K562 (cell line): Measurements from ENCODE around the gene PPM1G. TPM values are rescaled to one million over a fixed set of nuclear protein-coding genes. Genes with fewer than 3 reads are reported as not detected.
A peak's percentile ranks its signal among the peaks of the same experiment; 100 is the strongest.

ENCODE experiments used
- ELF4 ChIP-seq: fragments of 450-650 bp; formaldehyde crosslinking; IDR thresholded peaks from 2 replicates; pipeline ENCODE4 v1.4.0; 2022; ENCODE audit warnings: missing genetic modification characterization
- EZH2 ChIP-seq: IDR thresholded peaks from 2 replicates; pipeline ENCODE4 v1.6.1; 2012; ENCODE audit warnings: low read depth, mild to moderate bottlenecking, inconsistent platforms, low read length, borderline replicate concordance
- GTF3C2 ChIP-seq: IDR thresholded peaks from 3 replicates; pipeline ENCODE4 v1.6.1; 2011; ENCODE audit warnings: borderline replicate concordance, mild to moderate bottlenecking, moderate library complexity; ENCODE audit not compliant: insufficient read length; ENCODE audit errors: extremely low read depth
- HMBOX1 ChIP-seq: sonication (generic); IDR thresholded peaks from 2 replicates; pipeline ENCODE4 v1.6.1; 2016
- PTRF ChIP-seq: fragments of 450-650 bp; IDR thresholded peaks from 2 replicates; pipeline ENCODE4 v1.6.1; 2016; ENCODE audit warnings: mild to moderate bottlenecking, missing genetic modification characterization, missing compliant biosample characterization
- PYGO2 ChIP-seq: fragments of 450-650 bp; IDR thresholded peaks from 2 replicates; pipeline ENCODE4 v1.6.1; 2016; ENCODE audit warnings: mild to moderate bottlenecking, missing genetic modification characterization, moderate library complexity, missing compliant biosample characterization
- RBM22 ChIP-seq: fragments of 200-400 bp; formaldehyde crosslinking; IDR thresholded peaks from 2 replicates; pipeline ENCODE4 v1.6.1; 2018; ENCODE audit warnings: low read length, low read depth; ENCODE audit not compliant: poor library complexity, severe bottlenecking
- RBM34 ChIP-seq: fragments of 200-400 bp; formaldehyde crosslinking; IDR thresholded peaks from 2 replicates; pipeline ENCODE4 v1.6.1; 2018; ENCODE audit warnings: low read length, borderline replicate concordance; ENCODE audit not compliant: insufficient read depth
- SFPQ ChIP-seq: fragments of 200-400 bp; formaldehyde crosslinking; IDR thresholded peaks from 2 replicates; pipeline ENCODE4 v1.6.1; 2017; ENCODE audit warnings: mild to moderate bottlenecking, low read depth, low read length, moderate library complexity
- SNIP1 ChIP-seq: fragments of 450-650 bp; IDR thresholded peaks from 2 replicates; pipeline ENCODE4 v1.7.1; 2017; ENCODE audit warnings: low read depth, mild to moderate bottlenecking
- SRSF9 ChIP-seq: fragments of 200-400 bp; formaldehyde crosslinking; IDR thresholded peaks from 2 replicates; pipeline ENCODE4 v1.6.1; 2017; ENCODE audit warnings: low read depth, low read length, borderline replicate concordance
- TEAD2 ChIP-seq: fragments of 450-650 bp; IDR thresholded peaks from 2 replicates; pipeline ENCODE4 v1.6.1; 2016; ENCODE audit warnings: missing genetic modification characterization, control low read depth, missing compliant biosample characterization
- ZHX1 ChIP-seq: fragments of 150-350 bp; conservative IDR thresholded peaks from 2 replicates; pipeline ENCODE4 v1.6.1; 2014; ENCODE audit warnings: low read length
- ZNF668 ChIP-seq: fragments of 250-450 bp; sonication (Bioruptor Pico); IDR thresholded peaks from 2 replicates; pipeline ENCODE4 v1.8.0; 2022; ENCODE audit warnings: mild to moderate bottlenecking, inconsistent platforms
- ZNF740 ChIP-seq, 3 experiments: fragments of 200-800 bp in 1 of 3; sonication (Bioruptor generic) in 1 of 3; sonication (generic) in 1 of 3; formaldehyde crosslinking in 1 of 3; IDR thresholded peaks; 2 replicates each; pipeline versions ENCODE4 v1.6.1 to v1.8.0; 2016 to 2022; ENCODE audit warnings: mild to moderate bottlenecking in 2 of 3, missing compliant biosample characterization in 2 of 3, missing genetic modification characterization in 2 of 3, missing genetic modification reagents in 1 of 3
- ZNF75A ChIP-seq: fragments of 450-650 bp; formaldehyde crosslinking; IDR thresholded peaks from 2 replicates; pipeline ENCODE4 v1.4.0; 2020; ENCODE audit warnings: mild to moderate bottlenecking
- ZNF77 ChIP-seq: fragments of 250-450 bp; sonication (Bioruptor Pico); IDR thresholded peaks from 2 replicates; pipeline ENCODE4 v1.5.0; 2020
- polyA plus RNA-seq, 8 experiments: library from polyadenylated mRNA; depleted of rRNA in 4 of 8; stranded (reverse) in 5 of 8; unstranded in 3 of 8; fragments of >200 nt; fragmentation: Nextera tagmentation in 2 of 8; fragmentation: Illumina TruSeq in 1 of 8; extraction: Ambion mirVana in 2 of 8; extraction: Trizol in 1 of 8; gene quantifications; 2 replicates each; pipeline versions ENCODE4 v1.2.1 to v1.2.3, GENCODE V29; 2011 to 2014; ENCODE audit warnings: inconsistent platforms in 1 of 8, missing spikeins in 1 of 8
- total RNA-seq, 7 experiments: library from RNA; depleted of rRNA in 6 of 7; stranded (reverse); fragments of >200 nt in 6 of 7; fragmentation: Illumina TruSeq in 2 of 7; extraction: Trizol in 2 of 7; gene quantifications; 2 replicates each; pipeline versions ENCODE4 v1.2.1 to v1.2.3, GENCODE V29; 2011 to 2021; ENCODE audit warnings: low replicate concordance in 1 of 7

Gene PPM1G
- total and polyA plus RNA-seq, 9 of the 15 experiments (the other 6 are each of a cell fraction or from before 2014, with no cell fraction given), result 61.7 to 230 (median 153) TPM

GRCh38 chr2:27370026-27370815, 39.2 kb downstream of the PPM1G start, which contains the start of the genes EIF2B4 and SNX17 (continued):
- TF ChIP-seq SFPQ, result no peak
- no peak for TF ChIP-seq PTRF (tag)
- no peak for TF ChIP-seq SRSF9
- no peak for TF ChIP-seq HMBOX1
- 0 out of 2 replicates have a peak, but pooled peaks have one; percentile 76 for TF ChIP-seq RBM34
- TF ChIP-seq ZNF740 (CRISPR knock-in tag; IDR thresholded peaks at IDR 0.05), result no peak; the same call in 1 of the 2 replicates
- TF ChIP-seq ZNF740 (tag; IDR thresholded peaks at IDR 0.05), result no peak
- no peak for TF ChIP-seq ZNF75A (CRISPR knock-in tag)
- no peak for TF ChIP-seq EZH2
- TF ChIP-seq ZNF77 (CRISPR knock-in tag), result no peak
- no peak for TF ChIP-seq ELF4 (CRISPR knock-in tag)
- TF ChIP-seq PYGO2 (tag), result no peak
- TF ChIP-seq GTF3C2, result no peak
- no peak for TF ChIP-seq ZHX1
- no peak for TF ChIP-seq ZNF668
- TF ChIP-seq SNIP1, result no peak
- TF ChIP-seq TEAD2 (tag), result no peak
- no peak for TF ChIP-seq RBM22
